HUES6 (cell line): ENCODE data around the gene OR1I1.

Experiments
- H3K27ac ChIP-seq: 2 replicates; pipeline ENCODE4 v1.7.0; 2013; ENCODE audit warnings: low read depth, mild to moderate bottlenecking, low read length, inconsistent platforms
- H3K27me3 ChIP-seq: 2 replicates; pipeline ENCODE4 v1.6.1; 2013; ENCODE audit warnings: low read length; ENCODE audit not compliant: control insufficient read depth, insufficient read depth
- H3K36me3 ChIP-seq: 2 replicates; pipeline ENCODE4 v1.6.1; 2013; ENCODE audit warnings: low read length; ENCODE audit not compliant: control insufficient read depth, insufficient read depth
- H3K4me1 ChIP-seq: 2 replicates; pipeline ENCODE4 v1.6.1; 2013; ENCODE audit warnings: low read length; ENCODE audit not compliant: control insufficient read depth, insufficient read depth
- H3K4me3 ChIP-seq: 2 replicates; pipeline ENCODE4 v1.5.1; 2013; ENCODE audit warnings: low read depth, low read length
- H3K9ac ChIP-seq: one replicate; pipeline ENCODE4 v1.6.1; 2013; ENCODE audit warnings: mild to moderate bottlenecking, low read length
- H3K9me3 ChIP-seq: 2 replicates; pipeline ENCODE4 v1.6.1; 2013; ENCODE audit warnings: low read depth, low read length; ENCODE audit not compliant: control insufficient read depth, insufficient read depth

Gene OR1I1

GRCh38 chr19:15128162-15128770 is 46.3 kb downstream of the OR1I1 start:
- H3K4me1 ChIP-seq: peaks cover 11% of the 10 kb centered on the region; the same call in 1 of the 2 replicates
- no peak overlapping the region for H3K4me3 ChIP-seq
- no peak overlapping the region for H3K9ac ChIP-seq
- peaks cover 2% of the 10 kb centered on the region for H3K36me3 ChIP-seq
- H3K27ac ChIP-seq: no peak overlapping the region
- H3K9me3 ChIP-seq: no peaks in the 10 kb centered on the region
- no peaks in the 10 kb centered on the region for H3K27me3 ChIP-seq

GRCh38 chr19:15129856-15130585 is 48.0 kb downstream of the OR1I1 start:
- no peak overlapping the region for H3K9ac ChIP-seq
- H3K36me3 ChIP-seq: no peaks in the 10 kb centered on the region
- peaks cover 4% of the 10 kb centered on the region; the same call in 1 of the 2 replicates for H3K4me1 ChIP-seq
- no peaks in the 10 kb centered on the region for H3K27me3 ChIP-seq
- H3K4me3 ChIP-seq: no peak overlapping the region
- H3K27ac ChIP-seq: no peak overlapping the region
- H3K9me3 ChIP-seq: no peaks in the 10 kb centered on the region

DNA sequence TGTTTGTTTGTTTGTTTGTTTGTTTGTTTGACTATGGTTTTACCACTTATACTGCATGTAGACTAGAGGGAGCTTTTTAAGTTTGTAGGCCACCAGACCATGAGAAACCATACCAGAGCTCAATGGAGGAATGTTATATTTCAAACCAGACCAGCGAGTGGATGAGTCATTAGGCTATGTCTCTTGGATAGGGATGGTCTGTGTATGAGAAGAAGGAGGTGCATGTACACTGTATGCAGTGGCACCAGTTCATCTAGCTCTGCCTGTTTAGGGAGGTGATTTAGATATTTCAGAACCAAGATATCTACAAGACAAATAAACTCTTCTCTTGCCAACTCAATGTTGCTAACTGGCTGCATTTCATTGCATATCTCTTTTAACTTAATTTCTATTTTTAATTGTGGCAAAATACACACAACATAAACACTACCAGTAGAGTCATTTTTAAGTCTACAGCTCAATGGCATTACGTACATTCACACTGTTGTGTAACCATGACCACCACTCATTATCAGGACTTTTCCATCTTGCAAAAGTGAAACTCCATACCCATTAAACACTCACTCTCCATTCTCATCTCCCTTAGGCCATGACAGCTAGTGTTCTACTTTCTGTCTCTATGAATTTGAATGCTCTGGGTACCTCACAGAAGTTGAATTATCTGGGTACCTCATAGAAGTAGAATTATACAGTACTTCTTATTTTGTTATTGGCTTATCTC is 54.4 kb downstream of the OR1I1 start:
- no peaks in the 10 kb centered on the region for H3K36me3 ChIP-seq
- no peaks in the 10 kb centered on the region; the same call in 1 of the 2 replicates for H3K27me3 ChIP-seq
- no peaks in the 10 kb centered on the region for H3K4me1 ChIP-seq
- H3K9me3 ChIP-seq: peaks cover 15% of the 10 kb centered on the region
- H3K27ac ChIP-seq: no peak overlapping the region
- H3K4me3 ChIP-seq: no peak overlapping the region
- H3K9ac ChIP-seq: no peak overlapping the region

- Histone ChIP-seq H3K9ac (no peak overlapping the region), H3K36me3 (no peaks in the 10 kb centered on the region), H3K4me3 (no peak overlapping the region), H3K9me3 (peaks cover 15% of the 10 kb centered on the region), H3K27ac (no peak overlapping the region), H3K4me1 (no peaks in the 10 kb centered on the region), H3K27me3 (no peaks in the 10 kb centered on the region; the same call in 1 of the 2 replicates)
These were observed 55.8 kb downstream of the OR1I1 start for GRCh38 chr19:15137777-15138176.

GRCh38 chr19:15138427-15138826 is 56.4 kb downstream of the OR1I1 start:
- Histone ChIP-seq H3K4me1 (no peaks in the 10 kb centered on the region), H3K27ac (no peak overlapping the region), H3K4me3 (no peak overlapping the region), H3K9me3 (peaks cover 15% of the 10 kb centered on the region), H3K36me3 (no peaks in the 10 kb centered on the region), H3K9ac (no peak overlapping the region), H3K27me3 (no peaks in the 10 kb centered on the region; the same call in 1 of the 2 replicates)

- Histone ChIP-seq H3K27ac (no peak overlapping the region), H3K9ac (no peak overlapping the region), H3K4me1 (no peaks in the 10 kb centered on the region), H3K36me3 (no peaks in the 10 kb centered on the region), H3K4me3 (no peak overlapping the region), H3K9me3 (peaks cover 22% of the 10 kb centered on the region), H3K27me3 (no peaks in the 10 kb centered on the region; the same call in 1 of the 2 replicates)
These were observed 59.1 kb downstream of the OR1I1 start for GRCh38 chr19:15141143-15141542.

GRCh38 chr19:15142313-15142712 is 60.3 kb downstream of the OR1I1 start:
- no peaks in the 10 kb centered on the region for H3K4me1 ChIP-seq
- H3K27me3 ChIP-seq: no peaks in the 10 kb centered on the region; the same call in 1 of the 2 replicates
- no peak overlapping the region for H3K4me3 ChIP-seq
- H3K9ac ChIP-seq: no peak overlapping the region
- peaks cover 22% of the 10 kb centered on the region for H3K9me3 ChIP-seq
- no peaks in the 10 kb centered on the region for H3K36me3 ChIP-seq
- no peak overlapping the region for H3K27ac ChIP-seq
